Hematopoietic multipotent progenitor cell (in vitro differentiated cells): Measurements from ENCODE around the gene KRT26. TPM values are rescaled to one million over a fixed set of nuclear protein-coding genes. Genes with fewer than 3 reads are reported as not detected.
A peak's percentile ranks its signal among the peaks of the same experiment; 100 is the strongest.
"Not testable (repeated sequence)": the region's sequence is repeated elsewhere in the genome, so short reads cannot be mapped to it uniquely, and the experiment has no call there.

ENCODE experiments used
- DNase-seq, 3 donors: peaks; one replicate each; pipeline ENCODE4 v3.0.0-alpha.2; 2011 to 2015; ENCODE audit warnings: low read depth in 2 of 3, low spot score in 2 of 3
- total RNA-seq: library from RNA; depleted of rRNA; stranded (reverse); fragments of >200 nt; gene quantifications from one replicate; pipeline ENCODE4 v1.2.3, GENCODE V29; 2012

Gene KRT26
- total RNA-seq, 1 donor: not detected

GRCh38 chr17:40795019-40795667, 23.1 kb upstream of the KRT26 start:
- DNase-seq: no peak

GRCh38 chr17:40794466-40794865, 22.5 kb upstream of the KRT26 start:
- DNase-seq: no peak

GRCh38 chr17:40793832-40794231, 21.8 kb upstream of the KRT26 start:
- no peak for DNase-seq

- no peak for DNase-seq
Observed at GRCh38 chr17:40791787-40792436, 19.9 kb upstream of the KRT26 start.

GRCh38 chr17:40791111-40791510, 19.1 kb upstream of the KRT26 start:
- DNase-seq: no peak

- no peak for DNase-seq
Observed at GRCh38 chr17:40782450-40782849, 10.4 kb upstream of the KRT26 start, which contains the start of gene KRT27. TSS of gene KRT27 (minus strand) at chr17:40782550. CDS start at chr17:40782493, 57 bp downstream.

GRCh38 chr17:40779181-40779909, 7.3 kb upstream of the KRT26 start:
- peak in 2 of 3 donors; percentile 20 to 26 for DNase-seq

- no peak for DNase-seq
Observed at GRCh38 chr17:40778461-40778860, 6.5 kb upstream of the KRT26 start.

GRCh38 chr17:40777971-40778370, 6.0 kb upstream of the KRT26 start:
- DNase-seq: no peak

GRCh38 chr17:40777459-40777858, 5.5 kb upstream of the KRT26 start:
- no peak for DNase-seq

- no peak for DNase-seq
Observed at GRCh38 chr17:40775945-40776344, 3.9 kb upstream of the KRT26 start.

GRCh38 chr17:40765657-40766056, 6.3 kb downstream of the KRT26 start:
- no peak for DNase-seq

- no peak for DNase-seq
Observed at GRCh38 chr17:40763752-40764151, 8.2 kb downstream of the KRT26 start.

GRCh38 chr17:40760105-40761016, 11.6 kb downstream of the KRT26 start:
- no peak for DNase-seq

- DNase-seq: no peak
Observed at GRCh38 chr17:40755231-40755630, 16.8 kb downstream of the KRT26 start, which contains the start of gene KRT25. TSS of gene KRT25 (minus strand) at chr17:40755331. CDS start at chr17:40755271, 60 bp downstream.

- no peak for DNase-seq
Observed at GRCh38 chr17:40753804-40754203, 18.2 kb downstream of the KRT26 start.

- DNase-seq: no peak
Observed at GRCh38 chr17:40751065-40751464, 20.9 kb downstream of the KRT26 start.

- DNase-seq: no peak
Observed at GRCh38 chr17:40750391-40750790, 21.6 kb downstream of the KRT26 start.

GRCh38 chr17:40748666-40749065, 23.3 kb downstream of the KRT26 start:
- not testable (repeated sequence) for DNase-seq

- DNase-seq: no peak
Observed at GRCh38 chr17:40738553-40738952, 33.4 kb downstream of the KRT26 start.

GRCh38 chr17:40735016-40735415, 37.0 kb downstream of the KRT26 start:
- DNase-seq: no peak
